DOHH2 (cell line): ENCODE data around the gene EMILIN3.

Experiments
- CTCF ChIP-seq: fragments of 200-600 bp; sonication (generic); IDR thresholded peaks from one replicate; pipeline ENCODE4 v1.5.1; 2014; ENCODE audit warnings: antibody characterized with exemption, mild to moderate bottlenecking, low read depth, low read length; ENCODE audit not compliant: poor library complexity, severe bottlenecking
- EZH2phosphoT487 ChIP-seq: fragments of 200-600 bp; sonication (generic); IDR thresholded peaks from 2 replicates; pipeline ENCODE4 v1.6.1; 2017; ENCODE audit warnings: borderline replicate concordance, mild to moderate bottlenecking, antibody characterized with exemption, low read length, moderate library complexity, mixed read lengths

GRCh38 chr20:41367956-41368355 lies 1.3 kb upstream of the EMILIN3 start:
- TF ChIP-seq CTCF (no peak), EZH2phosphoT487 (no peak)
